Heart left ventricle (tissue), 16 donors: ENCODE results near the gene TBKBP1. TPM values are rescaled to one million over a fixed set of nuclear protein-coding genes. Genes with fewer than 3 reads are reported as not detected.

ENCODE experiments used
- ATAC-seq, 4 donors: fragments of 200-7000 bp; cut with Tn5 transposase; one replicate each; pipeline ENCODE4 v1.9.1; 2020 to 2022; ENCODE audit warnings: moderate library complexity in 4 of 4, mild to moderate bottlenecking in 3 of 4, moderate number of reproducible peaks in 1 of 4
- DNase-seq, 5 donors: peaks; one replicate each; pipeline ENCODE4 v3.0.0-alpha.2; 2020
- H3K27ac ChIP-seq, 12 donors: fragments of 200-600 bp; sonication (generic) in 4 of 12; one replicate each; pipeline versions ENCODE4 v1.5.0 to v1.8.0; 2016 to 2022; ENCODE audit warnings: mild to moderate bottlenecking in 2 of 12
- H3K27me3 ChIP-seq, 9 donors: fragments of 200-600 bp; sonication (generic) in 2 of 9; one replicate each; pipeline versions ENCODE4 v1.5.1 to v1.8.0; 2016 to 2022; ENCODE audit warnings: mild to moderate bottlenecking in 3 of 9
- H3K36me3 ChIP-seq, 9 donors: fragments of 200-600 bp; sonication (generic) in 2 of 9; one replicate each; pipeline versions ENCODE4 v1.5.0 to v1.8.0; 2018 to 2022; ENCODE audit warnings: mild to moderate bottlenecking in 2 of 9
- H3K4me1 ChIP-seq, 12 donors: fragments of 200-600 bp; sonication (generic) in 4 of 12; one replicate each; pipeline versions ENCODE4 v1.5.0 to v1.8.0; 2016 to 2022; ENCODE audit warnings: mild to moderate bottlenecking in 3 of 12
- H3K4me3 ChIP-seq, 12 donors: fragments of 200-600 bp; sonication (generic) in 4 of 12; one replicate each; pipeline versions ENCODE4 v1.5.0 to v1.8.0; 2017 to 2022; ENCODE audit warnings: mild to moderate bottlenecking in 9 of 12, moderate library complexity in 4 of 12
- H3K9me3 ChIP-seq, 12 donors: fragments of 200-600 bp; sonication (generic) in 4 of 12; one replicate each; pipeline versions ENCODE4 v1.5.0 to v1.8.0; 2016 to 2022; ENCODE audit warnings: mild to moderate bottlenecking in 1 of 12
- POLR2A ChIP-seq, 2 donors: fragments of 450-650 bp; IDR thresholded peaks; one replicate each; pipeline ENCODE4 v1.6.1; 2017; ENCODE audit warnings: antibody characterized with exemption in 2 of 2, mild to moderate bottlenecking in 2 of 2, moderate library complexity in 2 of 2
- WGBS, 4 donors: extraction: QIAGEN DNeasy Blood & Tissue Kit in 2 of 4; methylation state at CpG; one replicate each; pipeline versions ENCODE4 v1.1.5 to v1.1.7; 2013 to 2018; 5-methylcytosine and 5-hydroxymethylcytosine counted together
- intact Hi-C, 10 donors: fragments of 100-400 bp; cut with DNase I; formaldehyde crosslinking; loops; one replicate each; pipeline versions ENCODE4 v1.11.1 to v1.14.2; 2022
- polyA plus RNA-seq, 2 donors: library from polyadenylated mRNA; stranded (reverse); fragments of 200-250 nt; gene quantifications; one replicate each; pipeline ENCODE4 v1.2.3, GENCODE V29; 2013
- total RNA-seq, 9 donors: library from RNA; depleted of rRNA in 2 of 9; stranded (reverse); fragments of >200 nt in 2 of 9; fragmentation: NEBNext Ultra II Directional in 3 of 9; extraction: Animal tissue kit (Norgen Biotek cat#: 25700) in 3 of 9; gene quantifications; one replicate each; pipeline versions ENCODE4 v1.1.0 to v1.2.4, GENCODE V29; 2016 to 2023
- TF ChIP-seq, protein P1 (sequence below), 12 donors: fragments of 200-600 bp; sonication (generic) in 4 of 12; IDR thresholded peaks; one replicate each; pipeline versions ENCODE4 v1.5.0 to v1.8.0; 2018 to 2022; ENCODE audit warnings: antibody characterized with exemption in 12 of 12, mild to moderate bottlenecking in 5 of 12
- donor health status: ischemic (EF 13 %, LVEDD 7.1; RV severe dilation, severe dysfunction).
- donor health status: healthy with polysubstance abuse.
- donor health status: DM: no; HTN: yes; CAD: no.
- donor health status: DM: no; HTN: no; CAD: no.
- donor health status: ischemic (EF 25% LVEDD 6.9; RV normal size, moderate dysfunction).
- donor health status: ischemic (EF 25% LVEDD 5.7; RV mildly dilated, moderate dysfunction).
- donor health status: healthy.
- donor health status: DM: yes; HTN: yes; CAD: no.
- donor health status: ischemic (EF 35%, LVEDD 5.7; RV mildly dilated, moderate dysfunction).
- donor health status: nonischemic (EF 11% LVEDD 7.7; RV severe dilation, severe dysfunction).
- donor health status: DM: yes; HTN: yes; CAD: no.
- donor health status: PGD.
- donor health status: ischemic (EF 29% LVEDD 5.4; RV normal size, mild dysfunction).
- donor health status: nonischemic (EF 23%, LVEDD 6.1; RV moderate dilation, normal function).

TBKBP1 gene
- total and polyA plus RNA-seq, 11 donors, result 11.3 to 24.8 (median 13.4) TPM

DNA sequence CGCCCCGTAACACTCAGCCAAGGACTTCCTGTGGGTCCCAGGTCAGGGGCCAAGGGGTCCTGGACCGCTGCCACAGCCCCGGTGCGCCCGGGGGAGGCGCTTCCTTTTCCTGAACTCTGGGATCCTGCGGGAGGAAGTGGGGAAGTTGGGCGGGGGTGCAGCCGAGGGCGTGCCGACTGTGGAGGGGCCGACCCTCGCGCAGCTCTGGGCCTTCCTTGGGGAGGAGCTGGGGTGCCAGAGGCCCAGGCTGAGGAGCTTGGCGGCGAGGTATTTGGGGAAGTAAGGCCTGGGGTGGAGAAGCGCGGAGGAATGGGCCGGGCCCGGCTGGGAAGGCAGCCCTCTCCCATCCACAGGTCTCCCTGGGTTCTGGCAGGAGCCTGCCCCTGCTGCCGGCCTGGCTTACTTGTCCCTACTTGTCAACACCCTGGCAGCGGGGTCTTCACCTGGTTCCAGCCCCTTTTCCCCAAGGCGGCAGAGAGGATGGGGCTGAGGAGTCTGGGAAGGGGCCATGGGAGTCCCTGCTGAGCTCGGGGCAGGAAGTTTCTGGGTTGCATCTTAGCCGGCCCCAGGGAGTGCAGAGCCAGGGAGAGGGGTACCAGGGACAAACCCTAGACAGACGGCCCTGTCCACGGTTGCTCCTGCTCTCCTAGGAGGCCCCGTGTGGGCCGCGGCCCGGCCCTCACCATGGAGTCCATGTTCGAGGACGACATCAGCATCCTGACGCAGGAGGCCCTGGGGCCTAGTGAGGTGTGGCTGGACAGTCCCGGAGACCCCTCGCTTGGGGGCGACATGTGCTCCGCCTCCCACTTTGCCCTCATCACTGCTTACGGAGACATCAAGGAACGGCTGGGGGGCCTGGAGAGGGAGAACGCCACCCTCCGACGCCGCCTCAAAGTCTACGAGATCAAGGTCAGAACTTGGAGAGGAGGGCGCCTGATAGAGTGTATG, 1.7 kb downstream of the TBKBP1 start:
- TF ChIP-seq, protein P1, sequence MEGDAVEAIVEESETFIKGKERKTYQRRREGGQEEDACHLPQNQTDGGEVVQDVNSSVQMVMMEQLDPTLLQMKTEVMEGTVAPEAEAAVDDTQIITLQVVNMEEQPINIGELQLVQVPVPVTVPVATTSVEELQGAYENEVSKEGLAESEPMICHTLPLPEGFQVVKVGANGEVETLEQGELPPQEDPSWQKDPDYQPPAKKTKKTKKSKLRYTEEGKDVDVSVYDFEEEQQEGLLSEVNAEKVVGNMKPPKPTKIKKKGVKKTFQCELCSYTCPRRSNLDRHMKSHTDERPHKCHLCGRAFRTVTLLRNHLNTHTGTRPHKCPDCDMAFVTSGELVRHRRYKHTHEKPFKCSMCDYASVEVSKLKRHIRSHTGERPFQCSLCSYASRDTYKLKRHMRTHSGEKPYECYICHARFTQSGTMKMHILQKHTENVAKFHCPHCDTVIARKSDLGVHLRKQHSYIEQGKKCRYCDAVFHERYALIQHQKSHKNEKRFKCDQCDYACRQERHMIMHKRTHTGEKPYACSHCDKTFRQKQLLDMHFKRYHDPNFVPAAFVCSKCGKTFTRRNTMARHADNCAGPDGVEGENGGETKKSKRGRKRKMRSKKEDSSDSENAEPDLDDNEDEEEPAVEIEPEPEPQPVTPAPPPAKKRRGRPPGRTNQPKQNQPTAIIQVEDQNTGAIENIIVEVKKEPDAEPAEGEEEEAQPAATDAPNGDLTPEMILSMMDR (IDR thresholded peaks at IDR 0.05), result no peak
- TF ChIP-seq POLR2A (IDR thresholded peaks at IDR 0.05), result no peak
- intact Hi-C loops, result loop anchor here in 7 of 10 donors (2.0 to 10.0 kb wide), 8 partner anchors 33 to 199 kb away; partner anchors contain the start of gene SP2 (in 1 of the 7)
- WGBS, 4 donors, result 35 to 61% (median 46%) methylated on average over 35 to 47 of the region's 47 CpGs
- Histone ChIP-seq H3K36me3 (peaks cover 0 to 26% (median 12%) of the 10 kb centered on the region in 9 donors), H3K27ac (peak overlapping the region; percentile 82 to 98 (median 92)), H3K4me1 (peaks cover 0 to 45% (median 21%) of the 10 kb centered on the region in 12 donors), H3K27me3 (no peaks in the 10 kb centered on the region), H3K9me3 (no peaks in the 10 kb centered on the region), H3K4me3 (peak overlapping the region; percentile 66 to 100 (median 94))
- peak; percentile 79 to 90 (median 83) for DNase-seq
- peak; percentile 61 to 87 (median 64) for ATAC-seq

DNA sequence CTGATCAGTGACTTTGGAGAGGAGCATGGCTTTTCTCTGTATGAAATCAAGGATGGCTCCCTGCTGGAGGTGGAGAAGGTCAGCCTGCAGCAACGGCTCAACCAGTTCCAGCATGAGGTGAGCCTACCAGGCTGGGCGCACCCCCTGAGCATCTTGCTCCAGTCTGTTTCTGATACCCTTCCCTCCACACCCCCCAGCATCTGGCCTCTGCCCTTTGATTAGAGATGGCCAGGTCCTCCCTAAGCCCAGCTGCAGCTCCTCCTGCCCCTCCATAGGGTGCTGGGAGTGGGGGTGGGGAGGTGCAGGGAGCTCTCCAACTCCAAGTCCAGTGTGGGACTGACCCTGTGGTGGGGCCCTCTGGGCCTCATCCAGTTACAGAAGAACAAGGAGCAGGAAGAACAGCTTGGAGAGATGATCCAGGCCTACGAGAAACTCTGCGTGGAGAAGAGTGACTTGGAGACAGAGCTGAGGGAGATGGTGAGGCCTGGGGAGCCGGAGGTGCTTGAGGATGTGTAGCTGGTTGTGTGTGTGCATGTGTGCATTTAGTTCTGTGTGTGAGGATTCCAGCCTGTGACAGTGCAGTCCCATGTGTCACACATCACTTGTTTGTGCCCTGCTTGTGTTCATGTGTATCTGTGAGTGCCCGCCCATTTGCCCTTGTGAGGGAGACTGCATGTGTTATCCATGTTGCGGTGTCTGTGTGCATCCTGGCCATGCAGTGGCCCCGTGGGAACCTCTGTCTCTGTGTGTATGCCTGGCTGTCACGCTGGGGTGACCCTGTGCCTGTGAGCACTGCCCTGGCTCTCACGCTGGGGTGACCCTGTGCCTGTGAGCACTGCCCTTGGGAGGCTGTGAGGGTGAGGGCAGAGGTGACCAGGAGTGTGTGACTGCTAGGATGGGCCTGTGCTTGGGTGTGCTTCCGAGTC, 3.0 kb downstream of the TBKBP1 start:
- intact Hi-C loops, result loop anchor here in 7 of 10 donors (2.0 to 10.0 kb wide), 8 partner anchors 35 to 198 kb away; partner anchors contain the start of gene SP2 (in 1 of the 7)
- Histone ChIP-seq H3K9me3 (no peaks in the 10 kb centered on the region), H3K36me3 (peaks cover 0 to 38% (median 15%) of the 10 kb centered on the region in 9 donors), H3K27ac (peak overlapping the region in 8 of 12 donors; percentile 82 to 98 (median 94)), H3K27me3 (no peaks in the 10 kb centered on the region), H3K4me1 (peaks cover 0 to 45% (median 21%) of the 10 kb centered on the region in 12 donors), H3K4me3 (peak overlapping the region; percentile 39 to 100 (median 94))
- WGBS, 4 donors, result 65 to 78% (median 73%) methylated on average over 9 to 11 of the region's 11 CpGs
- TF ChIP-seq, protein P1 (IDR thresholded peaks at IDR 0.05), result no peak
- ATAC-seq (no peak), DNase-seq (peak in 1 of 5 donors; percentile 46)

DNA sequence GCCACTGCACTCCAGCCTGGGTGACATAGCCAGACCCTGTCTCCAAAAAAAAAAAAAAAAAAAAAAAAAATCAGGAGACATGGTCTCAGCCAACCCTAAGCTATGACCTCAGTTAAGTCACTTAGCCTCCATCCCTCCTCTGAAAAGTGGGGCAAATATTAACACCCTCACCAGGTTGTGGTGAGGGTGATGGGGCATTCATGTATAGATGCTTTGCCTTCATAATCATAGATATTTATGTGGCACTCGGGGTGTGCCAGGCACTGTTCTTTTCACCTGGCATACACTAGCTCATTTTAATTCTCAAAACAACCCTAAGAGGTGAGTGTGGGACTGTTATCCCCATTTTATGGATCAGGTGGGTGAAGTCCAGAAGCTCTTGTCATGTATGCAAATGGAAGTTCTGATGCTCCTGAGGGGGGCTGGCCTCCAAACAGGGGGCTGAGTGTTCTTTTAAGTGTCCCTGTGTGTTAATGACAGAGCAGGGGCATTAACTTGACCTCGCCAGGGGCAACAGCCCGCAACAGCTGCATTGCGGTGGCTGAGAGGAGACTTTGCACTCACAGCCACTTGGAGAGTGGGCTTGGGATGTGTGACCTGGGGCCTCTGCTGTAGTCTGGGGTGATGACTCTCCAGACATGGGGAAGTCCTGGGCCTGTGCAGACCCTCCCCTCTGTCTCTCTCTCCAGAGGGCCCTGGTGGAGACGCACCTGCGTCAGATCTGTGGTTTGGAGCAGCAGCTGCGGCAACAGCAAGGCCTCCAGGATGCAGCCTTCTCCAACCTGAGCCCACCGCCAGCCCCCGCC, 4.1 kb downstream of the TBKBP1 start:
- H3K4me1 ChIP-seq, result peaks cover 0 to 44% (median 14%) of the 10 kb centered on the region in 12 donors
- H3K27ac ChIP-seq, result no peak overlapping the region
- intact Hi-C loops, result loop anchor here in 7 of 10 donors (2.0 to 10.0 kb wide), 8 partner anchors 36 to 197 kb away; partner anchors contain the start of gene SP2 (in 1 of the 7)
- ATAC-seq (no peak), DNase-seq (peak in 1 of 5 donors; percentile 44)
- peaks cover 0 to 38% (median 15%) of the 10 kb centered on the region in 9 donors for H3K36me3 ChIP-seq
- H3K4me3 ChIP-seq, result no peak overlapping the region
- 74 to 80% (median 78%) methylated on average over 9 of the region's 9 CpGs for WGBS, 4 donors
- no peaks in the 10 kb centered on the region for H3K27me3 ChIP-seq
- H3K9me3 ChIP-seq, result no peaks in the 10 kb centered on the region
- TF ChIP-seq POLR2A (IDR thresholded peaks at IDR 0.05), result no peak
- TF ChIP-seq, protein P1 (IDR thresholded peaks at IDR 0.05), result no peak
